ENCODE measurements around the gene SLC6A8.

DNA sequence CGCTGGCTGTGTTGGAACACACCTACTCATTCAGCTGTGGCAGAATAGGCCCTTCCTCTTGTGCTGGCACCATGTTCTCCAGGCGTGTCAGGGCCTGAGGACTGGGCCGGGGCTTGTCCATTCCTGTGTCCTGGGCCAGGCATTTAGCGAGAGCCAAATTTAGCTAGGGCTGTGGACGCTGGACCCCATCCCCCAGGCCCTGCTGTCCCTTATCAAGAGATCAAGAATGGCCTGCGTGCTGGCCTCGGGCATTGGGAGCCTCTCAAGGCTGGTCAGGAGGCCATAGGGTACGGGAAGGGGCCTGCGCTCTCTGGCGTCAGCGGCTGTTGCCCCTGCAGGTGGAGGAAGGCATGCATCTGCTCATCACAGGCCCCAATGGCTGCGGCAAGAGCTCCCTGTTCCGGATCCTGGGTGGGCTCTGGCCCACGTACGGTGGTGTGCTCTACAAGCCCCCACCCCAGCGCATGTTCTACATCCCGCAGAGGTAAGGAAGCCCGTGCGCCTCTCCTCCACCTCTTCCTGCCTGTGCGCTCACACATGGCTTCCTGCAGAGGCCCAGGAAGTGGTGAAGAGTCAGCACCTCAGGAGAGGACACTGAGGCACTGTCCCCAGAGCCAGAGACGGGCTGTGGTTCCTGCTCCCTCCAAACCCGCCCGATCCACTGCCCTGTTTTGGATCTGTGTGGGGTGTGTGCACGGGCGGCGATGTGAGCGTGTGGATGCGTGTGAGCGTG is 52.2 kb downstream of the SLC6A8 start:
- no peak for TF ChIP-seq POLR2AphosphoS5 (IDR thresholded peaks at IDR 0.05; ENCODE audit: borderline replicate concordance, low read depth, low read length)
- TF ChIP-seq EZH2 (IDR thresholded peaks at IDR 0.05), result no peak

All from SK-N-MC (cell line).